A673 (cell line): ENCODE results near the gene TTN. TPM values are rescaled to one million over a fixed set of nuclear protein-coding genes. Genes with fewer than 3 reads are reported as not detected.
A peak's percentile ranks its signal among the peaks of the same experiment; 100 is the strongest.

ENCODE experiments used
- BruUV-seq: library from RNA; stranded (reverse); fragments of 400-500 nt; replicated peaks from 2 replicates; lab custom pipeline; 2021; lab: Mats Ljungman, UMichigan
- CTCF ChIA-PET: fragments of 300-600 bp; sonication (Branson Sonifier 250); formaldehyde crosslinking; loops from one replicate; lab custom pipeline; 2022; ENCODE audit warnings: antibody characterized with exemption; lab: Charles Lee
- POLR2A ChIA-PET: fragments of 300-600 bp; sonication (Branson Sonifier 250); formaldehyde crosslinking; loops from one replicate; lab custom pipeline; 2022; ENCODE audit warnings: antibody characterized with exemption; ENCODE audit not compliant: low non-redundant PET; lab: Charles Lee
- DNase-seq: peaks from one replicate; pipeline ENCODE4 v3.0.0-alpha.2; 2015; ENCODE audit warnings: low spot score
- H3K27ac ChIP-seq: fragments of 200-600 bp; sonication (generic); 2 replicates; pipeline ENCODE4 v1.5.1; 2016; ENCODE audit warnings: mixed run types, low read depth, mild to moderate bottlenecking, mixed read lengths, antibody characterized with exemption, low read length; ENCODE audit not compliant: poor library complexity, severe bottlenecking
- H3K27me3 ChIP-seq: fragments of 200-600 bp; sonication (generic); replicated peaks from 2 replicates; pipeline ENCODE4 v1.6.1; 2017; ENCODE audit warnings: mixed run types, low read depth, mild to moderate bottlenecking, mixed read lengths, antibody characterized with exemption, low read length; ENCODE audit not compliant: insufficient read depth, poor library complexity
- H3K36me3 ChIP-seq: fragments of 200-600 bp; sonication (generic); 2 replicates; pipeline ENCODE4 v1.6.1; 2016; ENCODE audit warnings: mixed run types, mild to moderate bottlenecking, mixed read lengths, antibody characterized with exemption, low read length; ENCODE audit not compliant: insufficient read depth, poor library complexity, severe bottlenecking
- H3K4me1 ChIP-seq: fragments of 200-600 bp; sonication (generic); 2 replicates; pipeline ENCODE4 v1.6.1; 2017; ENCODE audit warnings: mixed run types, mild to moderate bottlenecking, mixed read lengths, antibody characterized with exemption, low read length; ENCODE audit not compliant: insufficient read depth, poor library complexity, severe bottlenecking
- H3K4me3 ChIP-seq: fragments of 200-600 bp; sonication (generic); 2 replicates; pipeline ENCODE4 v1.5.1; 2016; ENCODE audit warnings: low read depth, mixed run types, mild to moderate bottlenecking, mixed read lengths, low read length; ENCODE audit not compliant: poor library complexity, severe bottlenecking
- H3K9me3 ChIP-seq: fragments of 200-600 bp; sonication (generic); 2 replicates; pipeline ENCODE4 v1.6.1; 2016; ENCODE audit warnings: mixed run types, low read depth, mild to moderate bottlenecking, mixed read lengths, antibody characterized with exemption, low read length; ENCODE audit not compliant: poor library complexity, severe bottlenecking
- EZH2 ChIP-seq: fragments of 200-600 bp; sonication (generic); IDR thresholded peaks from 2 replicates; pipeline ENCODE4 v1.6.1; 2017; ENCODE audit warnings: borderline replicate concordance, low read depth, mild to moderate bottlenecking, mixed read lengths, antibody characterized with exemption, low read length; ENCODE audit not compliant: poor library complexity, severe bottlenecking
- intact Hi-C: fragments of 100-400 bp; cut with micrococcal nuclease; formaldehyde crosslinking; loops from one replicate; pipeline ENCODE4 v1.10.0; 2022; ENCODE audit not compliant: unreplicated experiment
- total RNA-seq: library from RNA; stranded (reverse); gene quantifications from 2 replicates; pipeline ENCODE4 v1.2.3, GENCODE V29; 2021
- TF ChIP-seq, protein P1 (sequence below): fragments of 300-800, 200-600 bp; sonication (generic); conservative IDR thresholded peaks from 2 replicates; pipeline ENCODE4 v1.5.1; 2017; ENCODE audit warnings: low read depth, mild to moderate bottlenecking, antibody characterized with exemption, low read length, moderate library complexity, mixed read lengths

The TTN gene
- total RNA-seq, 1 experiment from 2014 or later = under 0.01 TPM

DNA sequence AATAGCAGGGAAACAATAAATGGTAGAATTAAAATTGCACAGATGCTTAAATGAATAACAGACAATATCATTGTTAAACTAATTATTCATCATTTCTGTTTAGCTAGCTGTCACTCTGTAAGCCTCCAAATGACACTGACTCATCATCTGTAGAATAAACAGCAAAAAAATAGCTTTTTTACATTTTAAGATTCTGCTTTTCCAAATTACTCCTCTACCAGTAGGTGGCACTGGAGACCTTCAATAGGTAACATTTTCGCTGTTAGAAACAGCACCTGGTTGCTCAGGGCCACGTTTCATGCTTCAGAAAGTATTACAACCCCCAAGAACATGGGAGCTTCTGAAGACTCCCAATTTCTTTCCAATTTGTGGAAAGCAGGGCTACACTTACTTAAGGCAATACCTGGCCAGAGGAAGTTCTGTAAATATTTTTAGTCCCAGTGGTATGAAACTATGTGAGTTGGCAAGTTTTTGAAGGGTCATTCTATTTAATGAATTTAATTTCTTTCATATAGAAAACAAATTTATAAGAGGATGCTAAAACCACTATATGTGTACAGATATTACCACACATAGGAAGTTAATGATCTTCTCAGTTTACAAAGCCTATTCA is 45.4 kb downstream of the TTN start:
- DNase-seq = peak; percentile 52
- Histone ChIP-seq H3K27ac (no peak overlapping the region), H3K4me1 (no peaks in the 10 kb centered on the region), H3K36me3 (no peaks in the 10 kb centered on the region), H3K4me3 (no peak overlapping the region), H3K27me3 (peaks cover 36% of the 10 kb centered on the region), H3K9me3 (no peaks in the 10 kb centered on the region)
- POLR2A ChIA-PET = no interaction called here
- intact Hi-C loops = loop anchor here (2.0 to 10.0 kb wide), 2 partner anchors 153 to 257 kb away; no protein-coding TSS in a partner anchor
- CTCF ChIA-PET = no interaction called here
- TF ChIP-seq, protein P1, sequence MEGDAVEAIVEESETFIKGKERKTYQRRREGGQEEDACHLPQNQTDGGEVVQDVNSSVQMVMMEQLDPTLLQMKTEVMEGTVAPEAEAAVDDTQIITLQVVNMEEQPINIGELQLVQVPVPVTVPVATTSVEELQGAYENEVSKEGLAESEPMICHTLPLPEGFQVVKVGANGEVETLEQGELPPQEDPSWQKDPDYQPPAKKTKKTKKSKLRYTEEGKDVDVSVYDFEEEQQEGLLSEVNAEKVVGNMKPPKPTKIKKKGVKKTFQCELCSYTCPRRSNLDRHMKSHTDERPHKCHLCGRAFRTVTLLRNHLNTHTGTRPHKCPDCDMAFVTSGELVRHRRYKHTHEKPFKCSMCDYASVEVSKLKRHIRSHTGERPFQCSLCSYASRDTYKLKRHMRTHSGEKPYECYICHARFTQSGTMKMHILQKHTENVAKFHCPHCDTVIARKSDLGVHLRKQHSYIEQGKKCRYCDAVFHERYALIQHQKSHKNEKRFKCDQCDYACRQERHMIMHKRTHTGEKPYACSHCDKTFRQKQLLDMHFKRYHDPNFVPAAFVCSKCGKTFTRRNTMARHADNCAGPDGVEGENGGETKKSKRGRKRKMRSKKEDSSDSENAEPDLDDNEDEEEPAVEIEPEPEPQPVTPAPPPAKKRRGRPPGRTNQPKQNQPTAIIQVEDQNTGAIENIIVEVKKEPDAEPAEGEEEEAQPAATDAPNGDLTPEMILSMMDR = peak; percentile 78
- no peak for TF ChIP-seq EZH2
- BruUV-seq = no TSS peak

DNA sequence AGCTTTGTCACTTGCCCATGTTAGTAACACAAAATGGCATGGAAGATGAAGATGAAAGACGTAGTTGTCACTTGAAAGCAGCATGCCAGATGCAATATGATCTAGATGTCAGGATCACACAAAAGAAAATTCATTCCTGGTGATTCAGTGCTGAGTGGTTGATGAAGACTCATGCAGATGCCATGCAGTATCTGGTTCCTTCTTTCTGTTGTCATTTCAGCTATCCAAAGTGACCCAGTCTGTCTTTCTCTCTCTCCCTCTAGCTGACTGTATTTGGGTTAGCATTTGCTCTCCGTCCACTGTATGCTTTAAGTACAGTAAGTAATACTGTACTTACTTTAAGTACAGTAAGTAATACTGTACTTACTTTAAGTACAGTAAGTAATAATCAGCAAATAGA is 50.4 kb downstream of the TTN start:
- TF ChIP-seq, protein P1 = no peak
- TF ChIP-seq EZH2 = no peak
- H3K27ac ChIP-seq = no peak overlapping the region
- no peaks in the 10 kb centered on the region for H3K9me3 ChIP-seq
- CTCF ChIA-PET = no interaction called here
- BruUV-seq = no TSS peak
- peaks cover 24% of the 10 kb centered on the region for H3K27me3 ChIP-seq
- DNase-seq = no peak
- H3K4me1 ChIP-seq = no peaks in the 10 kb centered on the region
- H3K4me3 ChIP-seq = no peak overlapping the region
- intact Hi-C loops = no loop called here
- POLR2A ChIA-PET = no interaction called here
- no peaks in the 10 kb centered on the region for H3K36me3 ChIP-seq

DNA sequence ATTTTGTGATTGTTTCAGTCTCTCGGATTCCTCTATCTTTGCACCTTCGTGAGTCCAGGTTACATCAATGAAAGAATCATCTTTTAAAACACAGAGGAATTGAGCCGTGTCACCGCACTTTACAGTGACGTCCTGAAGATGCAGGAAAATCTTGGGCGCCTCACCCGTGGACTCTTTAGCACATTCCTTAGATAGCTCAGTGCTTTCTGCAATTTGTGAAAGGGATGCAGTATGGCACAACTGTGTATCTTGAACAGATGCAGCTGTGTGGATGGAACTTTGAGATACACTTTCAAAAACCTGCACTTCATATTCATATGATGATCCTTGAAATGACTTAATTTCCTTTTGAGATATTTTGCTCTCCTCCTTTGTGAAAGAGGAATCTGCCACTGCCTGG is 50.9 kb downstream of the TTN start:
- no TSS peak for BruUV-seq
- Histone ChIP-seq H3K27ac (no peak overlapping the region), H3K9me3 (no peaks in the 10 kb centered on the region), H3K36me3 (no peaks in the 10 kb centered on the region), H3K4me3 (no peak overlapping the region), H3K4me1 (no peaks in the 10 kb centered on the region), H3K27me3 (peaks cover 29% of the 10 kb centered on the region)
- no peak for DNase-seq
- POLR2A ChIA-PET = no interaction called here
- TF ChIP-seq EZH2 = no peak
- TF ChIP-seq, protein P1 = no peak
- CTCF ChIA-PET = no interaction called here
- intact Hi-C loops = no loop called here
